GM21423 (cell line): ENCODE data around the gene TNNT3.
"Not testable (repeated sequence)": the region's sequence is repeated elsewhere in the genome, so short reads cannot be mapped to it uniquely, and the experiment has no call there.

Experiments
- ATAC-seq: cut with Tn5 transposase; IDR thresholded peaks from one replicate; pipeline ENCODE4 v1.9.1; 2021; ENCODE audit warnings: mild to moderate bottlenecking, moderate library complexity; ENCODE audit not compliant: unreplicated experiment

Gene TNNT3

GRCh38 chr11:1919391-1920127, at the start of gene TNNT3:
Gene TNNT3 (plus strand): TSS chr11:1919703. CDS start chr11:1922875, 3,172 bp downstream.
- ATAC-seq: no peak

- no peak for ATAC-seq
Observed at GRCh38 chr11:1870326-1870696, 49.2 kb upstream of the TNNT3 start.

GRCh38 chr11:1870721-1871466, 48.6 kb upstream of the TNNT3 start:
- ATAC-seq: no peak

GRCh38 chr11:1871531-1871930, 48.0 kb upstream of the TNNT3 start:
- ATAC-seq: no peak

DNA sequence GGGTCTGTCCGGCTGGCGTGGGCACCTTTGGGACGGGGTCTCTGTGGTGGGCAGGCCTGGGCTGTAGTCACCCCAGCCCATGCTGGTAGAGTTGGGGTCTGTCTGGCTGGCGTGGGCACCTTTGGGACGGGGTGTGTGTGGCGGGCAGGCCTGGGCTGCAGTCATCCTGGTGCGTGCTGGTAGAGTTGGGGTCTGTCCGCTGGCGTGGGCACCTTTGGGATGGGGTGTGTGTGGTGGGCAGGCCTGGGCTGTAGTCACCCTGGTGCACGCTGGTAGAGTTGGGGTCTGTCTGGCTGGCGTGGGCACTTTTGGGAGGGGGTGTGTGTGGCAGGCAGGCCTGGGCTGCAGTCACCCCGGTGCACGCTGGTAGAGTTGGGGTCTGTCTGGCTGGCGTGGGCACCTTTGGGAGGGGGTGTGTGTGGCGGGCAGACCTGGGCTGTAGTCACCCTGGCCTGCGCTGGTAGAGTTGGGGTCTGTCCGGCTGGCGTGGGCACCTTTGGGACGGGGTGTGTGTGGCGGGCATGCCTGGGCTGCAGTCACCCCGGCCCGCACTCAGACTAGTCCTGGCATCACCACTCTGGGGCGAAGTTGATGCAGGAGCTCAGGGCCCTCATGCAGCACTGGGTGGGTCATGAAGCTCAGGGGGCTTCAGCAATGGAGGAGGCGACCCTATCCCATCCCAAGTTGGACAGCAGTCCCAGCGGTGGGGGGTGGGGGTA, 47.1 kb upstream of the TNNT3 start:
- no peak for ATAC-seq

GRCh38 chr11:1873048-1873812, 46.3 kb upstream of the TNNT3 start:
- no peak for ATAC-seq

DNA sequence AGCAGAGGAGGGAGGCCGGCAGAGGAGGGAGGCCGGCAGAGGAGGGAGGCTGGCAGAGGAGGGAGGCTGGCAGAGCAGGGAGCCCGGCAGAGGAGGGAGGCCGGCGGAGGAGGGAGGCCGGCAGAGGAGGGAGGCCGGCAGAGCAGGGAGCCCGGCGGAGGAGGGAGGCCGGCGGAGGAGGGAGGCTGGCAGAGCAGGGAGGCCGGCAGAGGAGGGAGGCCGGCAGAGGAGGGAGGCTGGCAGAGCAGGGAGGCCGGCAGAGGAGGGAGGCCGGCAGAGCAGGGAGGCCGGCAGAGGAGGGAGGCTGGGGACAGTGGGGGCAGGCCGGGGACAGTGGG, 45.7 kb upstream of the TNNT3 start:
- not testable (repeated sequence) for ATAC-seq

DNA sequence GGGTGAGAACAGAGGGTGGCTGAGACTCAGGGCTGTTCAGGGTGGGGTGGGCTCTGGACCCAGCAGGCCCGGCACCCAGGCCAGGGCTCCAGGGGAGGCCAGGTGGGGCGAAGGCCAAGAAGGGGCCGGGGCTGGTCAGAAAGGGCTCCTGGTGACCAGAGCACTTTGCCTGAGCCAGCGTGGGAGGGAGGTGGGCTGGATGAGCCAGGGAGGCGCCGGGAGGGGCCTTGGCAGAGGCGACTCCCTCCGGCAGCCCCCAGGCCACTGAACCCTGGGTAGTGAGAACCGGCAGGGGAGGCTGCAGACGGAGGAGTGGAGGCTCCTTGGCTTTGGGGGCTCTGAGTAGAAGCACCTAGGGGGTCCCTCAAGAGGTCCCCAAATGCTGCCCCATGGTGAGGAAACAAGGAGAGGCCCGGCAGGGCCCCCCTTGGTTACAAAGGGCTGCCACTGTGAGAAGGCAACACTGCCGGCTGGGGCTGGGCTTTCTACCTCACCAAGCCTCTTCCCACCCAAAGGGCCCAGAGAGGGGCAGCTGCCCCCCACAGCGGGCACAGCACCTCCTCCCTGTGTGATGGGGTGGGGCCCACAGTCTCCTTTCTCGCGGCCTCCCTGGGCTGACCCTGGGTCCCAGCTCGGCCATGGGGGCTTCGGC, 44.9 kb upstream of the TNNT3 start:
- not testable (repeated sequence) for ATAC-seq

GRCh38 chr11:1875093-1875850, 44.2 kb upstream of the TNNT3 start:
- ATAC-seq: no peak

- ATAC-seq: not testable (repeated sequence)
Observed at GRCh38 chr11:1875851-1876301, 43.6 kb upstream of the TNNT3 start.

DNA sequence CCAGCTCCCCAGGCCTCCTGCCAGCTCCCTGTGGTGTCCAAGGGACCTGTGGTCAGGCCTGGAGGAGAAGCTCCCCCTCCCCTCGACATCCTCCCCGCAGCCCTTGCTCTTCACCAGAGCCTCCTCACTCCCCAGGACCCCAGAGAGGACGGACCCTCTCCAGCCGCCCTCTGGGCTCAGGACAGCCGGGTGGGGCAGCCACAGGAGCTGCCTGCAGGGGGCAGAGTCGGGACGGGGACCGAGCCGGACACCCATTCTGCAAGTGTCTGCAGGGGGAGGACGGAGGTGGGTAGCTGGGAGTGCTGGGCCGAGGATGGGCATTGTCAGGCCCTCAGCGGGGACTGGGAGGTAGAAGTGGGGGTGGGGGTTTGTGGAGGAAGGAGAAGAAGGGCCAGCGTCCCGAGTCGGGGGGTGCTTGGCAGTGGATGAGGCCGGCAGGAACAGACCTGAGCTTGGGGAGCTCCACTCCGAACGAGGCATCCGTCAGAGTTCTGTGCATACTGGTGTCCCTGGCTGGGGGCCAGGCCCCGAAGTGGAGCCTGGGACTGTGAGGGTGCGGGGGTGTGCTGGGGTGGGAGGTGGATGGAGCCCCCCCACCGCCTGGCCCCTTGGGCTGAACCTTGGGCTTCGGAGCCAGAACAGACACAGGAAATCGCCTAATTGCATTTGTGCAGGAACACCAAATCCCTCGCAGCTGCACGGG, 43.0 kb upstream of the TNNT3 start:
- no peak for ATAC-seq

DNA sequence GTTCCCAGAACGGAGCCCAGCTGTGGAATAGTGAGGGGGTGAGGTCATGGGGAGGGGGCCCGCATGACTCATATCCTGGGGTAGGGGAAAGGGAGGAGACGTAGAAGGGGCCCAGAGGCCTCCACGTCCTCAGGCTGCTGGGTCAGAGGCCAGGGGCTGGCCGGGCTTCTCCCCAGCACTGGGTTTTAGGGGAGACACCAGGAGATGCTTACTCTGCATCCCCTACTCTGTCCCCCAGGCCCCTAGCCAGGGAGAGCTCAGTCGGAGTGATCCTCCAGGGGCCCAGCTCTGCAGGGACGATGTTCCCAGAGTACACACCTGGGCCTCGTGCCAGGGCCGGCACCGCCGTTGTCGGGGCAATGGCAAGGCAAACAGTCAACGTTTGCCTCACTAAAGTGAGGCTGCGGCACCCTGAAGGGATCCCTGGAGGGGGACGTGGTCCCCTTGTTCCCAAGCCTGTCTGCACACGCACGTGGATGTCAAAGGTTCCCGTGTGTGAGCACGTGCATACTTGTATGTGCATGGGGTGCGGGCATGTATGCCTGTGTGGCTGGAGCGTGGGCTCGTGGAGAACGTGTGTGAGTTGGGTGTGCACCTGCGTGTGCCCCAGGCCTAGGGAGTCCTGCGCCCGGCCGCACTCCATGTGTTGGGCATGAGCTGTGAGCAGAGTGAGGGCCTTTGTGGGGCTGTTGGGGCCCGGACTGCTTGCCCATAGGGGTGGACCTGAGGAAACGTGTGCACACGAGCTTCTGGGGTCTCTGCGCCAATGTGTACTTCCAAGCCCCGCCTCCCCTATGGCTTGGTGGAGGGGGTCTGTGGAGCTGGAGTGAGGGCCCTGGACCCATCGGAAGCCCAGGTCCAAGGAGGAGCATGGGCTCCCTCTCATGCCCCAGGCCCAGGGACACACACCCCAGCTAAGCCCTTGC, 42.0 kb upstream of the TNNT3 start:
- ATAC-seq: no peak

- no peak for ATAC-seq
Observed at GRCh38 chr11:1878137-1879031, 41.1 kb upstream of the TNNT3 start.

DNA sequence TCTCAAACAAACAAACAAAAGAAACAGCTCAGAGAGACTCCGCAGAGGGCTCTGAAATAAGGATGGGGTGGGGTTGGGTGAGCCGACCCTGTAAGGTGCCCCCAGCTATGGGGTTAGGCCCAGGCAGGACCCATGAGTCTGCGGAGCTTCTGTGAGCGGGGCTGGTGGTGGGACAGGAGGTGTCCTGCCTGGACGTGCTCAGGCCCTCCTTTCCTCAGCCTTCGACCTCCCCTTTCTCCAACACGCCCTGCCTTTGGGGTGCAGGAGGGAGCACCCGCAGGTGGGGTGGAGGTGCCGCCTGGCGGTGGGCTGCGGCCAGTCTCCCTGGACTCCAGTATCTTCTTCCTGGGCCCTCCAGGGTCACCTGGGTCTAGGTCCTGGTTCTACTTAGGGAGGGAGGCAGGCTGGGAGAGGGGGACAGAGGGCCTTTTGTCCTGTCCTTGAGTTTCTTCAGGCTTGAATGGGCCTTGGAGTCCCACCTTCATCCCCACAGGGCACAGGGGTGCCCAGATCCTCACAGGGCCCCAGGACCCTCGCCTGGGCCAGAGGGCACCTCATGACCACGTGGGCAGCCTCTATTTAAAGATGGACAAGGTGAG, 40.1 kb upstream of the TNNT3 start:
- ATAC-seq: no peak

GRCh38 chr11:1879941-1880720, 39.4 kb upstream of the TNNT3 start:
- ATAC-seq: no peak
